Astrocyte of the hippocampus (primary cell): ENCODE data around the gene CACNA2D3.

Experiments
- DNase-seq: peaks from one replicate; pipeline ENCODE4 v3.0.0; 2011; ENCODE audit warnings: low read depth, low spot score

Gene CACNA2D3

DNA sequence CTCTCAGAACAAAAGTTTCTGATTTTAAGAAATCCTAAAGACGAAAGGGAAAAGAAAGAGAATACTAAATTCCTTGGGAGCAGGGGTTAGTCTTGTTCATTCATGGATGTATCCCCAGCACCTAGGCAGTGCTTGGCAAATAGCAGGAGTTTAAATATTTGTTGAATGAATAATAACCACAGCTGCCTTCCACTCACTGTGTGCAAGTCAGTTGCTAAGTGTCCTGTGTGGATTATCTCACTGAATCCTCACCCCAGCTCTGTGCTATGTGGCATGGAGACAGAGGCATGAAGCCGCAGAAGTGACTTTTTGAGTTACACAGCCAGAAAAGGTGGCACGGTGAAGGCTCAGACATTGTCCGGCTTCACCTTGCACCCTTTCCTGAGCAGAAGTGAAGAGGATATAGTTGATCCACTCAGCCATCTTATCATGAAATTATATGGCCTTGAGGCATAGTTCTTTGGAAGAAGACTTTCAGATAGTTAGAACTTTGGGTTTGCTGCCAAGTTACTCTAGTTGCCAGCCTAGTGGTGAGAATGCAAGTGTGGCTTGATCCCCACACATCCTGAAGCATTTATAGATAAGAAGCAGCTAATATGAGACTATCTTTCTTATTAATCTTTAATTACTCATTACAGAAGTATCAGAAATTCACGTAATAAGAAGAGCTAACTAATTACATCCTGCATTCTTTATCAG, 450.0 kb downstream of the CACNA2D3 start:
- DNase-seq, result peak; percentile 49

DNA sequence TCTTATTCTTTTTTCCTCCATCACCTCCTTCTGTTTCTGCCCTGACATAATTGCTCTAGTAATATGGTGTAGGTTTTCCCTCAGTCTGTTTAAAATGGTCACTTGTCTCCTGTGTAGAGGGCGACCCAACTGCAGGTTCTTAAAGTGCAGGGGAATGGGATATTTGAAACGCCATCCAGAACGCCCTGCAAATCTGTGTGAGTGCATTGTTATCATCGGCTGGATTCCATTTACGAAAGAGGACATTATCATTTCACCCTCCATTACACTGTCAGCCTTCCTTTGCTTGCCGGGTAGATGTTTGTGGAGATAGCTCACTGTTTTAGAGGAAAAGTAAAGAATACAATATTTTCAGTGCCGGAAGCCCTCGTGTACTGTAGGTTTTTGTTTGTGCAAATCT, 451.5 kb downstream of the CACNA2D3 start:
- no peak for DNase-seq

DNA sequence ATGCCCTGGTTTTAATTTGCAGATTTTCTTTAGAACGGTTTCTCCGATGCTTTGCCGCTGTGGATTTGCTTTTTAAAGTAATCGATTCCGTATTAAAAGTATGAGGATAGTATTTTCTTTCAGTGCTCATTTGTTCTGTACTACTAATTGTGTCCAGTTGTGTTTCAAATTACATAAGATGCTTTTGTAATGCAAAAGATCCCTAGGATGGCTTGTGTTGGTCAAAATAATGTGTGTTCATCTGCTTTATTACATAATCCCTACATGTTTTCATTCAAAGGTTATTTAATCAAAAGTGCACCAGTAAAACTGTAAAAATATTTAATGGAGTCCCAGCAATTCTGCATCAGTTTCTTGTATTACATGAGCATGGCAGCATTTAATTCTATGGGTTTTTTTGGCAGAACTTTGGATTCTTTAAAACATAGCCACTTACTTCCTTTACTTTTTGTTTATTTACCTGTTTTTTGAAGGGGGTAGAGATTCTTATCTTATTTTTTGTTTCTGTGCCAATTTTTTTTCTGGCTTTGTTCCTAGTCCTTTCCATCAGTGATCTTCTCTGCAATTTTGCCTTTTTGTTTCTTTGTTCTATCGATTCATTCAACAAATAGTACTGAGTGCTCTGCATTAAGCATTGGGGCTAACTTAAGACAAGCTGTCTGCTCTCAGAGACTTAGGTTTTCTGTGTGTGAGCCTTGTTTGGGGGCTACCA, 452.7 kb downstream of the CACNA2D3 start:
- DNase-seq, result no peak

DNA sequence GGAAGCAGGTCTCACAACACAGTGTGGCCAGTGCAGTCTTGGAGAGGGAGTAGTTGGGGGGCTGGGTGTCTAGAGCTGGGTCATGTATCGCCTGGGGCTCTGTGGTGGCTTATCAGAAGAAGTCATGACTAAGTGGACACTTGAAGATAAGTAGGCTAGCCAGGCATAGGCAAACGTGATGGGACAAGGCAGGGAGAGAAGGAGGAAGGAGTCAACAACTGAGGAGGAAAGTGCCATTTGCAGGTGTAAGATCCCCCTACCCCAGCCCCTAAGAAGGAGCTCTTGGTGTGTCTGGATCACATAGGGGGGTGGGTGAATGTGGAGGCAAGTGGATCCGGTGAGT, 453.2 kb downstream of the CACNA2D3 start:
- DNase-seq, result no peak

DNA sequence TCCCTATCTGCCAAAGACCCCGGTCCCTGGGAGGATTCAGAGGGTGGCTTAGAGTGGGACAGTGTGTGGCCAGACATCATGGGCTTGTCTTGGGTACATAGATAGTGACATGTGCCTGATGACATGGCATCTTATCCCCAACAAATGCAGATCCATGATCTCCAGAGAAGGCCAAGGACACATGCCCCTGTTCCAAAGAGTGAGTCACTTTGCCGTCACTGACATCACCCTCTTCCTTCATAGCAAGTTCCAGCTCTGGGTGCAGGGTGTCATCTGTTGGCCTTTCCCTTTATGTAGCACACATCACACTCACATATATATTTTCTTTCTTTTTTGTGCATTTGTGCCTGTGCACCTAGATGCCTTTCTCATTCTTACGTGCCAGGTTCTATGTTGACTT, 455.0 kb downstream of the CACNA2D3 start:
- no peak for DNase-seq

DNA sequence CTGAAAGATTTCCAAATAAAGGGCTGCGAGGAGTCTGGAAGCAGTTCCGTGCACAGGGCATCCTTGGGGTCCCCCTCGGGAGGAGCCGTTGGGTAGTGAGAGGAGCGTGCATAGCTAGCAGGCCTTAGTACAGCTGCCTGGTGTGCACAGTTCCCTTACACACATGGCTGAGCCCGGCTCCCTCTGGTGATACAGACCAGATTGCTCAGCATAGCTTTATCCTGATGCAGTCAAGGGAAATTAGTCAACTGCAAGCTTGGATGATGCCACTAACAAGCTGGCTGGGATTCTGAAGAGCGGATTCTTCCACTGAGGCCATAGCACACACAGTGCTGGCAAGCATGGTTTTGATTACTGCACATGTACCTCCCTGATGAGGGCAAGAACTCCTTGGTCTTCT, 456.1 kb downstream of the CACNA2D3 start:
- peak; percentile 33 for DNase-seq

DNA sequence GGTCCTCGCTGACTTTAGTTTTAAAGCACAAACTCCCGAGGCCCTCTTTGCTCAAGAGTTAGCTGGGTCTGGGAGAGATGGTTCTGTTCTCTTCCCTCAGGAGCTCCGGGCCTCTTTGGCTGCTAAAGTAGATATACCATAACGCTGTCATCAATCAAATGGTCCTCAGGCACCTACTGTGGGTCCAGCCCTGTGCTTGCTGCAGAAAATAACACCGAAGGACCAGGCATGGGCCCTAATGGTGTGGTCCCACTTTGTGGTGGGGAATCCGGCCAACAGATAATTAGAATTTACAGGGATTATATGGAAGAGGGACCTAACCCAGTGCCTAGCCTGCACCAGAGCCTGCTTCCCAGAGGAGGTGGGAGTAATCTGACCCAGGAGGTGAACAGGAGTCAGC, 458.1 kb downstream of the CACNA2D3 start:
- no peak for DNase-seq

DNA sequence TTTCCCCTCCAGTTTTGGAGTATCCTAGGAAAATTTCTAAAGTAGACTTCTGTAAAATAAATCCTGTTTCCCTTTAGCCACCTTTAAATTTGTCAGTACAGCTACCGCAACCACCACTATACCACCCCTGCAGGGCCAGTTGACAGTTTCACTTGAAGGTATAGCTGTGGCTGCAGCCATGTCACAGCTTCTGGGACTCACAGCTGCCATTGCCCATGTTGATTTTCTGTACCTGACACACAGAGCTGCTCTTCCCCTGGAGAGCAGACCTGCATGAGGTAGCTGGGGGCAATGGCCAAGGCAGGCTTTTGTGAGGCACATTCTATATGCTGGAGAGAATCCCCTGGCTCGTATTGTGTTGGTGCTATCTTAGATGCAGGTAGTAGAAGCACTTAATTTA, 460.1 kb downstream of the CACNA2D3 start:
- DNase-seq, result no peak

DNA sequence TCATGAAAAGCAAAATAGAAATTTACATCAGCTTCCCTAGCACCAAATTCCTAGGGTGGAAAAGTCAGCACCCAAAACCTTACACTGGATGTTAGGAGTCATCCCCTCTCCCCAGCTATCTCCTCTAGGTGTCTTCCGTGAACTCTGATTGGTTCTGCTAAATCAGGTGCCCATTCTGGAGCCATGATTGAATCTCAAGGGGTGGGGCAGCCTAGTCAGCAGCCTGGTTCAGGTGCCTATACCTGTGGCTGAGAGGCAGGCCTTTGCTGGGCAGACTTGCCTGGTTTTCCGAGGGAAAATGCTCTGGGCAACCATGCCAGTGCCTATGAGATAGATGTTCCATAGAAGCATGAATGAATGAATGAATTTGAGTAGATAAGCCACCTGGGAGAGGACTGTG, 468.8 kb downstream of the CACNA2D3 start:
- DNase-seq, result no peak

DNA sequence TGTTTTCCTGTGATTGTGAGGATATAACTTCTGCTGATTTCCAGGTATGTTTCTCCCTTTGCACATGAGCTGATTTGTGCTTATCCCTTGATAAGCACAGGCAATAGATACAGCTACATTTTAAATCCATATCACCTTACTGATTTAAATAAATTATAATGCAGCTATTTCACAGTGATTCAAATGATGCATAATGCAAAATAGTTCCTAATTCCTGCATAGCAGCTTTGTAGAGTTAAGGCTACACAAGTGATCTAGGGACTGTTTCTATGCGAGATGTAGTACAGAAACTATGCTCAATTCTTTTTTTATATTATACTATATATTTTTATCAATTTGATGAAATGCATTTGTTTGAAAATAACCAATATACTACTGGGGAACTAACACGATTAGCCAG, 471.3 kb downstream of the CACNA2D3 start:
- DNase-seq, result no peak

DNA sequence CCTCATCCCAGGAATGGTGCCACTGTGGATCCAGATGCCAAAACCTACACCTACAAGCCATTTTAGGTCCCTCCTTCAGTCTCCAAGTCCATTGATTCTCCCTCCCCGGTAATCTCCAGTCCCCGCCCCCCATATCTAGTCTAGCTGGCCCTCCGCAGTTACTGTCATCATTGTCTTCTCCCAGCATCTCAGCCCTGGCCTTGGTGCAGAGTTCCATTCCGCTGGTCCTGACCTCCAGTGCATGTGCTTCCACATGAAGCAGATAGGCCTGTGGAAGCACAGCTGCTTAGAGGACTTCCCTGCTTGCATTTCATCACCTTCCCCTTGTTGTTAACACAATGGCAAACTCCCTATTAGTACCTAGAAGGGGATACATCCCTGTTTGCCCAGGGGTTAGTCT, 473.7 kb downstream of the CACNA2D3 start:
- no peak for DNase-seq

DNA sequence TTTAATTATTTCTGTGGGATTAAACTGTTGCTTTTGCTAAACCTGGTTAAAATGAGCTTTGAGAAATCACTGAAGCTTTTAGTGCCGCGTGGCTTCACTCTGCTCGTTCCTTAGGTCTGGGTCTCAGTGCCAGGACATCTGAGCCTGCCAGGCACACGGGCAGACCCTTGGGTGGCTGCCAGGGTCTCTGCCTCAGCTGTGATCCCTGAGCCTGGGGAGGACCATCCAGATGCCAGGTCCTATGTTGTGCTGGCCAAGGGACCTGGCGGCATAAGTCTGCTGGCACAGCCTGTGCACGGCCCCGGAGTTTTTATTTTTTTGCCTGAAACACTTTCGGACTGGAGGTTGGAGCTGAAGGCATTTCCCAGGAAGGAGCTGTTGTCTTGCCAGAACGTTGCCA, 477.4 kb downstream of the CACNA2D3 start:
- DNase-seq, result peak; percentile 80

DNA sequence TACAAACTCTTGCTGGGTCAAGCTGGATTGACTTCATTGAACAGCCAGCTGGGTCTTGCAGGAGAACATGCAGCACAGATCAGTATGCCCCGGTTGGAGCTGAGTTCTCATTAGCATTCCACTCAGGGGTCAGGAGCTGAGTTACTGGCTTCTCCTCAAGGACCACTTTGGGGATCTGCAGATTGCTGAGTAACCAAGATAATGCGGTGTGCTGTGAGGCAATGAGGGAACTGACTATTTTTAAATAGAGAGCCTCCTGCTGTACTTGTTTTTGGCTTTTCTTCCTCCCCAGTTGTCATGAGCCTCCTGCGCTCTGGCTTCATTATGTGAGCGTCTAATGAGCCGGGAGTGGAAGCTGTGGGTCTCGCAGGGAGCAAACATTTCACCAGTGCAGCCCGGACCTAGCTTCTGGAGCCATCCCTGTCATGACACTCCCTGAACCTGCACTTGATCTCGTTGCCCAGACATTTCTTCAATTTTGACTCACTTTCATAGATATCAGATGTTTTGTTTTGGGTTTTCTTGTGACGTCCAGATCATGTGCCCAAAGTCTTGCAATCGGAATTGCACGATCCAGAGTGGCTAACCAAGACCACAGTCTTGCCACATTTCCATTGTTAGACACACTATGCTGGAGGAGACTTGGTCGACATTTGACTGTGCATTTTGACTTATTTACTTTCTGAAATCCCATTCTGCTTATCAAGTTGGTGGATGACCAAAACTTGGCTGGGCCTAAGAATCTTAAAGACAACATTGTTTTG, 478.3 kb downstream of the CACNA2D3 start:
- peak; percentile 59 for DNase-seq

DNA sequence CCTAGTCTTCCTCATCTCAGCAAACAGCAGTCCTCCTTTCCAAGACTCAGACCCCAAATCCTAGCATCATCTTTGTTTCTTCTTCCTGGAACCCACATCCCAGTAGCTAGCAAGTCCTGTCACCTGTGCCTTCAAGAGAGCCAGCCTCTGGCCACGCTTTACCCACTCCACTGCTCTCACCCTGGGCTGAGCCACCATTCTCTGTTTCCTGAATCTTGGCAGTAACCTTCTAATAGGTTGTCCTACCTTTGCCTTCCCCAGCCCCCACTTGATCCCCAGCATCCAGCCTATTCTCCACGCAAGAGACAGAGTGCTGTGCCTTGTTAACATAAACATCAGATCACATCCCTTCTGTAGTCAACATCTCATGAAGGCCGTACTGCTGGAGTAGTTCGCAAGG, 482.1 kb downstream of the CACNA2D3 start:
- DNase-seq, result no peak

DNA sequence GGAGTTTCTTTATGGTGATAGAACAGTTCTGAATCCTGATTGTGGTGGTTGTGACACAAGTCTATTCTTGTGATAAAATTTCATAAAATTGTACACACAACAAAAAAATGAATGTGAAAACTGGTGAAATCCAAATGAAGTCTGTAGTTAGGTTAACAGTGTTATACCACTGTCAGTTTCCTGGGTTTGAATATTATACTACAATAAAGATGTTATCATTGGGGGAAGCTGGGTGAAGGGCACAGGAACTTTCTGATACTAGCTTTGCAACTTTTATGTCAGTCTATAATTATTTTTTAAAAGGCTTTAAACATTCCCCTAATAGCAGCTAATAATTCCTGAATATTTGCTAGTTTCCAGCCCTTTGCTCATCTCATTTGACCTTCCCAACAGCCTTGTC, 485.7 kb downstream of the CACNA2D3 start:
- no peak for DNase-seq

DNA sequence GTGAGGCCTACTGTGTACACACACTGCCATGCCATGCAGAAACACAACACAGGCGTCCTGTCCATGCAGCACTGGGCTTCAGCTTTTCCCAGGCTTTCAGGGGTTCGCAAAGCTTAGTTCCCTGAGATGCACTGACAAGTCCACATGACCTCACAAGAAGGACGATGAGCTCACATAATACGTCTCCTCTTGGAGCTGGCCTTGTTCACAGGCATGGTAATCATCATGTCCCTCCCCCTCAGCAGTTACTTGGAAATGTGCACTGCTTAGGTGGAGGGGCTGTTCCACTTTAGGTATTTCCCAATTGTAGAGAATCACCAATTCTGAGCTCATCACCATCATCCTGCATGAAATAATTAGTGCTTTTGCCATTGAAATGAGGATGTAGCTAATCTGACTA, 496.7 kb downstream of the CACNA2D3 start:
- no peak for DNase-seq

DNA sequence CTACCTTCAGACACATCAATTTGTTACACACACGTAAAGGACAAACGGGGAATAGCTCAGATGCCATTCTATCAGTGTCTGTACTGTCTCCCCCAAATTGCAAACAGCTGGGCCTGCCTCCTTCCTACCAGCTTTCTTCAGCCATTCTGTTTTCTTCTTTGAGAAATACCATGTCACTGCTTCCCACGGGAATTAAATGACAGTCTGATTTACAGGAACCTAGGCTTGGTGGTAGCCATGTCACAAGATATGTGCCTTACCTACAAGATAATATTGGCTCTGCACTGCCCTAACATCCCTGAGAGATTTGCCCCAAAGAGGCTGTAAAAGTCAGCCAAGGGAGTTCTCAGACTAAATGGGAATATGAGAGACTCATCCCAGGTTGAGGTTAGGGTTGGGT, 497.2 kb downstream of the CACNA2D3 start:
- DNase-seq, result no peak

DNA sequence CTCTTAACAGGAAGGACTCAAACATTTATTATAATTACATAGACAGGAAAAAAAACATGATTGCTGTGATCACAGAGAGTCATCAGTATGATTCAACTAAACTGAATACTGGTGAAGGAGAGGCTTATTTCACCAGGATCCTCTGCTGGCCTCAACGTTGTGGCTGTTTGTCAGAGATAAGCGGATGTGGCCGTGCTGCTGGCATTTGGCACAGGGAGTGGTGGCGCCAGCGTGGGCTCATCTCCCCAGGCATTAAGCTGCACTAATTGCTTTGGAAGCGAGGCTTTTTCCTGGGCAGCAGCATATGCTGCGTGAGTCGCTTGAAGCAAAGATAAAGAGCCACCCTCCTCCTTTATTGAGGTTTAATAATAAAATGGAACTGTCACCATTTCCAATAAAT, 498.8 kb downstream of the CACNA2D3 start:
- peak; percentile 31 for DNase-seq

DNA sequence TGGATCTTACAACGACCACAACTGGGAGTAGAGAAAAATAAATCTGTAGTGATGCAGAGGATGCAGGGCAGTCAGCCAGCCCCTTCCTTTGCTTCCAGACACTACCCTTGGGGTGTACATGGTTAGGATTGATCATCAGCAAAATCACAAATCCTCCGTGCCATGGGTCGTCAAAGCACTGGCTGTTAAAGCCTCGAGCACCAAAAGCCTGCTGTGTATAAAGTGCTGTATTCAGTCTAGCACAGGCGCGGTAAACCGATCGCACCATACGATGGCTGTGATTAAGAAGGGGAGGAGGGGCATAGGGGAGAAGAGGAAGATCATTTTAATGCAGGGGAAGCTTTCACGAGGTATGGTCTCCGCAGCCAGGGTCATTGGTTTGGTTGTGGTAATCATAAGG, 500.3 kb downstream of the CACNA2D3 start:
- DNase-seq, result no peak

DNA sequence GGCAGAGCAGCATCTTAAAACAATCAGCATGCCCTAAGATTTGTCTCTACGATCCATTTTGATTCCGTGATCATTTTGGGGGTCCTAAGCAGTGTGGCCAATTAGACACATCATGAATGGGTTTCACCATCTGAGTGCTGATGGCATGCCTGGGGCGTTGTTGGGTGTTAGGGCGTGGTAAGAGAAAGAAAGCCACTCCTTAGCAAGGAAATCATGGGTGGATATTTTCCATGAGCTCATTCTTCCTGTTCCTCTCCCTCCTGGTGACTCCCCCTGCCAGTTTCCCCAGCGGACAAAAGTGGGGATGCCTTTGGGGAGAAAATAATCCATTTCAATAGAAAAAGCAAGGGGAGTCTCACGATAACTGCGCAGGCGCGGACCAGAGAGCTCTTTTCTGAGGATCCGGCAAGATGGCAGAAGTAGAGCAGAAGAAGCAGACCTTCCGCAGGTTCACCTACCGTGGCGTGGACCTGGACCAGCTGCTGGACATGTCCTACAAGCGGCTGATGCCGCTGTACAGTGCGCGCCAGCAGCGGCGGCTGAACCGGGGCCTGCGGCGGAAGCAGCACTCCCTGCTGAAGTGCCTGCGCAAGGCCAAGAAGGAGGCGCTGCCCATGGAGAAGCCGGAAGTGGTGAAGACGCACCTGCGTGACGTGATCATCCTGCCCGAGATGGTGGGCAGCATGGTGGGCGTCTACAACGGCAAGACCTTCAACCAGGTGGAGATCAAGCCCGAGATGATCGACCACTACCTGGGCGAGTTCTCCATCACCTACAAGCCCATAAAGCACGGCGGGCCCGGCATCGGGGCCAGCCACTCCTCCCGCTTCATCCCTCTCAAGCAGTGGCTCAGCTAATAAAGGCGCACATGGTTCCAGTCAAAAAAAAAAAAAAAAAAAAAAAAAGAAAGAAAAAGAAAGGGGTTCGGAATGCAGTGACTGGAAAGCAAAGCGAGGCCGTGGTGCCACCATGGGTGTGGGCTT, 503.7 kb downstream of the CACNA2D3 start:
- no peak for DNase-seq

DNA sequence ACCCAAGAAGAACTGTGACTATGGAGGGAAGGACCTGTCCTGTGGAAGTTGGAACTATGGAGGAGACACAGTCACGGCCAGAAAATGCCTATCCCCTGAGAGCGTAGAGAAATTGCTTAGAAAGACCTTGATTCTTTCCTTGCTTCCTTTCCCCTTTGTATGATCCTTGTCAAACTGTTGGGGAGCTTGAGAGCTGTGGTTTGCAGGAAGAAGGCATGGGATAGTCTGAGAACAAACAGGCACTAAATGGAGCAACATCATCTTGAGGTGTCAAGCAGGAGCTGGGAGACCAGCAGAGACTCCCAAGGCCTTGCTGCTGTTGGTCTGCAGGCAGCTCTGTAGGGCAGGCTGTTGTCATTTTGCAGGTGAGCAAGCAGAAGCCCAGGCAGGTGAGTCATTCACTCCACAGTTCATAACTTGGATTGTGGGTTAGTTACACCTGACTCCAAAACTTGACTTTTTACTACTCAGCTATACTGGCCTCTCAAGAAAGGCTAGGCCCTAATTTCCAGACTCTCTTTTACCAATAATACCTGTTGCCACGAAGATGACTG, 506.6 kb downstream of the CACNA2D3 start:
- DNase-seq, result no peak
